ENCODE results near the gene ABHD12B. TPM values are rescaled to one million over a fixed set of nuclear protein-coding genes. Genes with fewer than 3 reads are reported as not detected.

ABHD12B gene
- total RNA-seq, 1 donor from 2014 or later = not detected

GRCh38 chr14:50839048-50839447 is 32.8 kb upstream of the ABHD12B start:
- DNase-seq (no peak), ATAC-seq (ENCODE audit: low read depth) (peak; percentile 52)
- H3K36me3 Mint-ChIP-seq (ENCODE audit: low read depth) = no peaks in the 10 kb centered on the region
- H3K4me3 Mint-ChIP-seq = no peak overlapping the region
- CTCF ChIA-PET = interaction anchor here (0.6 to 2.3 kb wide), 2 partner anchors 20 to 63 kb away, joined by 3 to 19 read pairs; no protein-coding TSS in a partner anchor
- H3K4me1 Mint-ChIP-seq = peaks cover 36% of the 10 kb centered on the region
- no peak for TF ChIP-seq CTCF (IDR thresholded peaks at IDR 0.05)
- no peaks in the 10 kb centered on the region for H3K9me3 Mint-ChIP-seq
- POLR2A ChIA-PET = interaction anchor here (1.1 to 1.8 kb wide), 3 partner anchors 10 to 26 kb away, joined by 3 to 4 read pairs (median 4); no protein-coding TSS in a partner anchor
- no peak overlapping the region for H3K27ac Mint-ChIP-seq
- no peaks in the 10 kb centered on the region for H3K27me3 Mint-ChIP-seq
- intact Hi-C loops (cut with micrococcal nuclease) = no loop called here

DNA sequence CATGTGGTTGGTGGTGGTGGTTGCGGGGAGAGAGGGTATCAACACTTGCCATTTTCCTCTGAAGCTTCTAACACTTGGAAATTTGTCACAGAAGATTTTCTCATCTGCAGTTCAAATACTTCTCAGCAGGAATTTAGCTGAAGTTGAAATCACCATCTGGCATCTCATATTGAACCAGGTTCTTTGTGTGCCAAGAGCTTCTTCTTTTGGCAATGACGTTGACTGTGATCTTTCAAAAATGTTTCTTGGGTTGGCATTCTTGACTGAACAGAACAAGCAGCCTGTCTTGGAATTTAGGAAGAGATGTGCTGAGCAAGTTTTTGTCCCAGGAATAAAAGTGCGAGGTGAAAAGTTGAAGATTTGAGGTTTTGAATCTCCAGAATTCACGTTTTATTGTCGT is 32.2 kb upstream of the ABHD12B start:
- Mint-ChIP-seq H3K36me3 (ENCODE audit: low read depth) (no peaks in the 10 kb centered on the region), H3K4me1 (peaks cover 31% of the 10 kb centered on the region), H3K4me3 (no peak overlapping the region), H3K27me3 (no peaks in the 10 kb centered on the region), H3K9me3 (no peaks in the 10 kb centered on the region), H3K27ac (no peak overlapping the region)
- DNase-seq = no peak
- CTCF ChIA-PET = interaction anchor here (0.6 to 2.3 kb wide), 2 partner anchors 20 to 64 kb away, joined by 3 to 19 read pairs; no protein-coding TSS in a partner anchor
- no peak for TF ChIP-seq CTCF (IDR thresholded peaks at IDR 0.05)
- POLR2A ChIA-PET = interaction anchor here (1.2 to 1.8 kb wide), 2 partner anchors 21 to 27 kb away, joined by 4 read pairs; no protein-coding TSS in a partner anchor
- intact Hi-C loops (cut with micrococcal nuclease) = no loop called here
- no peak for ATAC-seq (ENCODE audit: low read depth)

GRCh38 chr14:50844391-50844790 is 27.5 kb upstream of the ABHD12B start:
- Mint-ChIP-seq H3K27me3 (no peaks in the 10 kb centered on the region), H3K36me3 (ENCODE audit: low read depth) (no peaks in the 10 kb centered on the region), H3K4me1 (peaks cover 5% of the 10 kb centered on the region), H3K4me3 (no peak overlapping the region), H3K27ac (no peak overlapping the region), H3K9me3 (no peaks in the 10 kb centered on the region)
- no peak for DNase-seq
- ATAC-seq (ENCODE audit: low read depth) = no peak
- TF ChIP-seq CTCF (IDR thresholded peaks at IDR 0.05) = no peak
- intact Hi-C loops (cut with micrococcal nuclease) = no loop called here
- POLR2A ChIA-PET = interaction anchor here (0.7 to 1.2 kb wide), 2 partner anchors 45 to 529 kb away, joined by 3 read pairs; no protein-coding TSS in a partner anchor
- CTCF ChIA-PET = no interaction called here

- Mint-ChIP-seq H3K9me3 (no peaks in the 10 kb centered on the region), H3K27me3 (no peaks in the 10 kb centered on the region), H3K4me3 (no peak overlapping the region), H3K36me3 (ENCODE audit: low read depth) (no peaks in the 10 kb centered on the region), H3K4me1 (peaks cover 5% of the 10 kb centered on the region), H3K27ac (no peak overlapping the region)
- CTCF ChIA-PET = no interaction called here
- POLR2A ChIA-PET = interaction anchor here (0.7 kb wide), 1 partner anchor 501 kb away, joined by 7 read pairs; no protein-coding TSS in a partner anchor
- intact Hi-C loops (cut with micrococcal nuclease) = no loop called here
- ATAC-seq (ENCODE audit: low read depth) (no peak), DNase-seq (no peak)
- TF ChIP-seq CTCF (IDR thresholded peaks at IDR 0.05) = no peak
These were observed 26.7 kb upstream of the ABHD12B start for GRCh38 chr14:50845166-50845565.

- no peaks in the 10 kb centered on the region for H3K27me3 Mint-ChIP-seq
These were observed 25.5 kb upstream of the ABHD12B start for GRCh38 chr14:50846226-50846880.

More at GRCh38 chr14:50846226-50846880, 25.5 kb upstream of the ABHD12B start:
- intact Hi-C loops (cut with micrococcal nuclease) = no loop called here
- ATAC-seq (ENCODE audit: low read depth) = no peak
- CTCF ChIA-PET = interaction anchor here (1.6 kb wide), 1 partner anchor 57 kb away, joined by 3 read pairs; no protein-coding TSS in a partner anchor
- Mint-ChIP-seq H3K9me3 (no peaks in the 10 kb centered on the region), H3K27ac (no peak overlapping the region), H3K36me3 (ENCODE audit: low read depth) (no peaks in the 10 kb centered on the region), H3K4me1 (peaks cover 5% of the 10 kb centered on the region), H3K4me3 (no peak overlapping the region)
- POLR2A ChIA-PET = interaction anchor here (0.5 kb wide), 1 partner anchor 31 kb away, joined by 4 read pairs; no protein-coding TSS in a partner anchor
- no peak for DNase-seq
- TF ChIP-seq CTCF (IDR thresholded peaks at IDR 0.05) = no peak

Measured in activated B cell treated with CpG ODN at 0.5 μM for 24 hours (primary cell).